TTC549 (cell line): ENCODE results near the gene CTTN.
"Not testable (repeated sequence)": the region's sequence is repeated elsewhere in the genome, so short reads cannot be mapped to it uniquely, and the experiment has no call there.

ENCODE experiments used
- FAIRE-seq: peaks from 2 replicates; lab custom pipeline; 2012; peaks lifted over from hg19 to GRCh38; lab: Jason Lieb, UNC

Gene CTTN

DNA sequence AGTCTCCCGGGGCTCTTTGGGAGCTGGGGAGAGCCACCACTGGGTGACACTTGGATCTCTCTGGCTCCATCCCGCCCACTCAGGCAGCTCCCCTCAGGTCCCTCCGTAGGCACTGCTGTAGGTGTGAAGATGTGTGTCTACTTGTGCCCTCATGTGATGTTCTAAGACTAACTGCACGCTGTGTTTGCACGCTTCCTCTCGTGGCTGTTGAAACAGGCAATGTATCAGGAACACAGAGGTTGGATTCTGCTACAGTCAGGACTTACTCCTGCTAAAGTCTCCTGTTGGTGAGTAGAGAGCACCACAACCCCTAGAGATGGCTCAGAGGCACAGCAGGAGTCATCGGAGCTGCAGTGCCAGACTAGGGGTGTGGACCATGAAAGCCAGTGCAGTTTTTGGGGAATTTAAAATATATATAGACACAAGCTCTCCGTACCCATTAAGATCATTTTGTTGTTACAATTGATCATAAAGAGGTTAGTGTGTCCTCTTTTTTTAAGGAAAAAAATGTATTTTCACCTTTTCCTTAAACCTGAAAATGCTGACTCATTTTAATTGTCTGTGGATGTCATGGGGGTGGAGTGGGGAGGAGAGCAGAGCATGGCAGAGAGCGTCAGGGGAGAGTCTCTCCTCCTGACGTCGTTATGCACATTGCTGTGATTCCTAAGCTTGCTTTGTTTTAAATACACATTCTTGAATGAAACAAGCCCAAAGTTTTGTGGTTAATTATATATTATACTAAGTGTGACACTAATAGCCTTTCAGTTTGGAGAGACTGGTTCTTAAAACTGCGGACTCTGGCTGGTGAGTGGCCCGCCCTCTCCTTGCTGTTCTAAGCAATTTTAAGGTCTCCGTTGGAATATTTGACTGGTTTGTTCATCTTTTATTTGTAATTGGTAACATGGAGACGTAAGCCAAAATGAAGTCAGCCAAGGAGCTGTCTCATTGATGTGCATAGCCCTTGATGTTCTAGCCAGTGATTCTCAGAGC, 16.2 kb upstream of the CTTN start:
- FAIRE-seq: no peak

DNA sequence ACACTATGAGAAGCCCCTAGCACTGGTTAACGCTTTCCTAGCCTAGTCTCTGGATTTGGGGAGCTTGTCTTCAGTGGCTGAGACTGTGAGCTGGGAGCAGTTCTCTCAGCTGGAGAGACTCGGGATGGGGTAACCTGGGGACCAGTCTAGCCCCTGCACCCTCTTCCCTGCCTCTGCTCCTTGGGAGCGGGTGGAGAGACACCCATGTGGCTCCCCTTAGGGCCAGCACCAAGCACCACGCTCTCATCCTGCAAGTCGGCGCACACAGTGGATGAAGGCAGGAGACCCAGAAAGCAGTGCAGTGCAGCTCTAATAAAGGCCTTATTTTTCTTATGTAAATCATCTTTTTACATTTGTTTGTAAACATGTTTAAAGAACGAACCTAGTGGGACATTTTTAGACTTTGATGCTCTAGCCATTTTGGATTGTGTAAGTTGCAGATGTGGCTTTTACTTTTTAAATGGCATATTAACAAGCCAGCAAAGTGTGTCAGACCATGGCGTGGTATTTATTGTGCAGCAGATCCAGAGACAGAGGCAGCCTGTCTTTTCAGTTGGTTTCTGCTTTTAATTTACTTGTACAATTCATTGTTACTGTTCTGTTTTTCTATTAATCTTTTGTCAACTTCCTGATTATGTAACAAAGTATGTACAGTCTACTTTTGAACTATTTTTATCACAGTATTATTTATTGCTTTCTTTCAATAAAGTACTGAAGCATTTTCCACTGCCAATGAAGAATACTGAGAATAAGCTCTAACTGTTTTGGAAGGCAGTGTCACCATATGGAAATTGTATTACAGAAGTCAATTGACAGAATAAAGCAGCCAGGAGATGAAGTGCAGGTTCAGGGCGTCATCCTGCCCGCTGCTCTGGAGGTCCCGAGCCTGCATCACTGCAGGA, 14.4 kb upstream of the CTTN start:
- no peak for FAIRE-seq

DNA sequence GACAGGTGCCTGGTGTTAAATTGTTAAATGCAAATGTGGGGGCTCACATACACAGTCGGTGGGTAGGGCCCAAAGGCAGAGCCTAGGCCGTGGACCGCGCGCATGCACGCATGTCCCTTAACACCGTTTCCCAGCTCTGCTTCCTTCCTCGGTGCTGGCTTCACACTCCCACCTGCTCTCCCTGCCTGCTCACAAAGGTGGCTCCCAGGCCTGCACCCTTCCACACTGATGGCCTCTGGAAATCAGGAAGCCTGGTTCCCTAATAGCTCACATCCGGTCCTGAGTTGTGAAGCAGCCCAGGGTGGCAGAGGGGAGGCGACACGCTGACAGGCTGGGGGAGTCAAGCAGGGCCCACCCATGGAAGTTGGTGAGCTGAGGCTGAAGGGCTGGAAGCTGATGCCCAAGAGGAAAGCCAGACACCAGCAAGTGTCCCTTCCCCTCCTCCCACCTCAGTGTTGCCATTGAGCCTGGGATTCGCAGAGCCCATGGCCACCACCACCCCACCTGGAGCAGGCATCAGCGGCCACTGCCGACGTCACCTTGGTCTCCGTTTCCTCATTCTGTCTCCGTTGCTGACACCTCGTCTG, 13.7 kb upstream of the CTTN start:
- FAIRE-seq: no peak

DNA sequence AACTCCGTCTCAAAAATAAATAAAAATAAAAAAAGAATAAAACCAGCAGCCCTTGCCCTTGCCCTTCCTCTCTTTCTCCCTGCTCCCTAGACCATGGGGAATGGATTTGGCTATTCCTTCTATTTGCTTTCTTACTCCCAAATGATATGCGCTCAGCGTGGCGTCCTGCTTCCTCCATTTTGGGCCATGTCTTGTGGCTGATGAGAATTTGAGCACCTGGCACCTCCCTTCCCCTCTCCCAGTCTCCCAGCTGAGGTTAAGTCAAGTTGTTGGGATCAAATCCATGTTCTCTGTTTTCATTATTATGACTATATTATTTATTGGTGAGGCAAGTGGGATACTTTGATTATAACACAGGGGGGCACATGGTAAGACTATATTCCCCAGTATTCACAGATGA, 10.8 kb upstream of the CTTN start:
- FAIRE-seq: no peak

DNA sequence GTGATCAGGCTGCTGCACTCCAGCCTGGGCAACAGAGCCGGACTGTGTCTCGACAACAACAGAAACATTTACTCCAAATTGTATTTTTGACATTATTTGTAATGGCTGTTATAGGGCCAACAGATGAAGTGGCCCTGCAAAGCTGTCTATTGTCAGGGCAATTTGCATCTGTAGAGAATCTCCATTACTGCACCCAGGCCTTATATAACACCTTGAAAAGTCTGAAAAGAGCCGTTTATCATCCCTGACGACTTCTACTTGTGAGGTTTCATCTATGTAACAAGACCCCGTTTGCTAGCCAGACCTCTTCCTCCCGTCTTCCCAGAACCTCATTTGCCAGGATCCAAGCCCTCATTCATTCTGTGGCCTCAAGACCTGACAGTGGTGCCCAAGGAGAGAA, 9.1 kb upstream of the CTTN start:
- FAIRE-seq: no peak

- not testable (repeated sequence) for FAIRE-seq
Observed at GRCh38 chr11:70390882-70391281, 7.4 kb upstream of the CTTN start.

DNA sequence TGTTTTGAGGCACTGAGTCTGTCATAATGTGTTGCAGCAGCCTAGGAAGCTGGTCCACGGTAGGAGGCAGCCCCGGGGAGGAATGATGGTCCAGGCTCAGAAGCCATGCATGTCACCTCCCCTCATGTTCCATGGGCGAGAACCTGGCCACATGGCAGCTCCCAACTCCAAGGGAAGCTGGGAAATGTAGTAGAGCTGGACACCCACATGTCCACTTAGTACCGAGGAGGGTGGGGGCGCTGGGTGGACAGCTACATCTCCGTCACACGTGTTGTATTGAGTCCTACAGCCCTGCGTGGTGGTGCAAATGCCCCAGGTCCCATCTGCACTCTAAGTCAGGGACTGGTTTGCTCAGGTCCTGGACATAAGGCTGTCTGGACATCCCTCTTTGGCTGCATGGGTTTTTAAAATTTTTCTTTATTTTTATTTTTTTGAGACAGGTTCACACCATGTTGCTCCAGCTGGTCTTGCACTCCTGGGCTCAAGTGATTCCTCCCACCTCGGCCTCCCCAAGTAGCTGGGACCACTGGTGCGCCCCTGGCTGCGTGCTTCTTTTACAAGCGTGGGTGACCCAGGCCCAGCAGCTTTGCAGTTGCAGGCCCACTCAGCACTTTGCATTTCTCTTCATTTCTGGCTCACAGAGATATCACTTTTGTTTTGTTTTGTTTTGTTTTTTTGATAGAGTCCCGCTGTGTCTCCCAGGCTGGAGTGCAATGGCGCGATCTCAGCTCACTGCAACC, 3.9 kb upstream of the CTTN start:
- no peak for FAIRE-seq

- FAIRE-seq: no peak
Observed at GRCh38 chr11:70397336-70397982, 870 bp upstream of the CTTN start.

GRCh38 chr11:70398834-70399680, 728 bp downstream of the CTTN start:
- no peak for FAIRE-seq

- no peak for FAIRE-seq
Observed at GRCh38 chr11:70399681-70400112, 1.4 kb downstream of the CTTN start.

DNA sequence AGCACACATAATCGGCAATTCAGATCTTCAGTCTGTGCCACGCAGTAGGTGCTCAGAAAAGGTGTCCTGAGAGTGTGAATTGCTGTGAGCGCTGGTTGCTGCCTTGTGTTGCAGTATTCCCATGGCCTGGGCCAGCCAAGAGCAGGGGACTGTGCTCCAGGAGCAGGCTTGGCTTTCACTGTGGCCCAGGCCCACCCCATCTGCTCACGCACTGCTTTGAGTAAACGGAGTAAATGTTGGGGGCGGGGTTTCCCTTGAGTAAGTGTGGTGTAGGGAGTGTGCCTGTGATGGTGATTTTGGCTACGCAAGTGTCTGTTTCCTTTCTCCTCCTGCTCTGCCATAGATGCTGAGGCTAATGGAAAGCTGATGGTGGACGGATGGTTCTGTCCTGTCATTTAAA, 2.3 kb downstream of the CTTN start:
- FAIRE-seq: no peak

DNA sequence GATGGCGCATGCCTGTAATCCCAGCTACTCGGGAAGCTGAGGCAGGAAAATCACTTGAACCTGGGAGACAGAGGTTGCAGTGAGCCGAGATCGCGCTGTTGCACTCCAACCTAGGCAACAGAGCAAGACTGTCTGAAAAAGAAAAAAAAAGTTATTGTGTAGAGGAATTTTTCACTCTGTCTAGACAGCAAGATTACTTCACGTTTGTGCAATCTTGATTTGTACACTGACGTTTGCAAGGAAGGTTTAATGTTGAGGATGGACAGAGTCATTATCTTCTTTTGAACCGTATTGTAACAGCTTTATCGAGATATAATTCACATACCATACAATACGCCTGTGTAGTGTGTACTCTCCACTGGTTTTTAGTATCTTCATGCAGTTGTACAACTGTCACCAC, 3.7 kb downstream of the CTTN start:
- FAIRE-seq: no peak

- FAIRE-seq: no peak
Observed at GRCh38 chr11:70402685-70403084, 4.4 kb downstream of the CTTN start.

GRCh38 chr11:70404244-70404643, 5.9 kb downstream of the CTTN start:
- no peak for FAIRE-seq

DNA sequence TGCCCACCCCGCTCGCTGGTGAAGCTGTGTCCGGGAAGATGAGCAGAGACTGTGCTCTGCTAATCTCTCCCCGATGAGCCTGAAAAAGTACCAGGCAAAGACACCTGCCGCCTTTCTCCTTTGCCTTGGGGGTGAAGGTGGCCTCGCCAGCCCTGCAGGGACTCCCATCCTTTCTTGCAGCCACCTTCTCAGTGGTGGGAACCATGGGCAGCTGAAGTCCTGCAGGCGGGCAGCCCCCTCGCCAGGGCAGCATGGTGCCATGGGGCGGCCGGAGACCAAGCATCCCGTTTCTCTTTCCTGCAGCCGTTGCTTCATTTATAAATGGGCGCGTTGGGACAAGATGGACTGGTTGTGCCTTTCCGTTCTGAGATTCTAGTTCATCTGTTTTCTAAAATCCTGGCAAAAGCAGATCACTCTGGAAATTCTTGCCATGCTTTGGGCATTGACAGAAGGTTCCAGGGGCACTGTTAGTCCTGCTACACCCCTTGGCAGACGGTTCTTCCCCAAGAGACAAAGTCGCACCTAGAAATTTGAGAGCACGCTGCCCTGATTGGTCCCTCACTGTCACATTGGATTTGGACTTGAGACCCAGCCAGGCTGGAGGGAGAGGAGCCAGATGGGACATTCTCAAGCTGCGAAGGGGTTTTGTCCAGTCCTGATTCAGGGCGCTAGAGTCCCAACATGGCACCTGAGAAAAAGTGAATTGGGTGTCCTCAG, 7.5 kb downstream of the CTTN start:
- FAIRE-seq: no peak

- FAIRE-seq: no peak
Observed at GRCh38 chr11:70407121-70407520, 8.8 kb downstream of the CTTN start.

DNA sequence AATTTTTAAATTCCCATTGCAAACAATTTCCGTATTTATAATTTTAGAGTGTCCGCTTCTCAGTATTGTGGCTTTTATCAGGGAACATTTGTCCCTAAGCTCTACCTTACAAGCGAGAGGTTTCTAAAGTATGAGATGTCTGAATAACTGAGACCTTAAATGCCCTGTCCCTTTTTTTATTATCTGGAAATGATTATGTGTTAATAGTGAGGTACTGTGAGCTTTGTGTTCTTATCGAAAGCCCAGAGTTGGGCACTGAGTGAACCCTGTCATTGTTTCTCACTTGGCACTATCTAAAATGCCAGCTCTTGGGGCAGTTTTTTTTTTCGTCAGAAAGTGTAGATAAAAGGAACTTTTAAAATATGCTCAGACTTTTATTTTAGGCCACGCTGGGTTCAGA, 9.5 kb downstream of the CTTN start:
- no peak for FAIRE-seq

GRCh38 chr11:70408326-70408725, 10.0 kb downstream of the CTTN start:
- not testable (repeated sequence) for FAIRE-seq

DNA sequence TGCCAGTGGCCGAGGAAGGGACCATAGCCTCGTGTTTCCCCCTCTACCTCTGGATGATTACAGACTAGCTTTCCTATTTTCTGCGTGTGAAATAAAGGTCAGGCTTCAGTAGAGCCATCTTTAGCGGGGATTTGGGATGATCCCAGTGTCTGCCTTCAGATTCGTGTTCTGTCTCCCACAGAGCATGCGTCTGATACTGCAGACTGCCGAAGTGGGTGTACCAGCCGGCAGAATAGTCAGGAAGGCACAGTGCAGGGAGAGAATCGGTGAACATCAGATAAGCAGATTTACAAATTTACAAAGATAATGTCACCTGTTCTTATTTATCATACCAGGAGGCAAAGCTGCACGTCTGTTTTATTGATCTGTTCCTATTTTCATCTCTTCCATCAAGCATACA, 11.1 kb downstream of the CTTN start:
- no peak for FAIRE-seq

DNA sequence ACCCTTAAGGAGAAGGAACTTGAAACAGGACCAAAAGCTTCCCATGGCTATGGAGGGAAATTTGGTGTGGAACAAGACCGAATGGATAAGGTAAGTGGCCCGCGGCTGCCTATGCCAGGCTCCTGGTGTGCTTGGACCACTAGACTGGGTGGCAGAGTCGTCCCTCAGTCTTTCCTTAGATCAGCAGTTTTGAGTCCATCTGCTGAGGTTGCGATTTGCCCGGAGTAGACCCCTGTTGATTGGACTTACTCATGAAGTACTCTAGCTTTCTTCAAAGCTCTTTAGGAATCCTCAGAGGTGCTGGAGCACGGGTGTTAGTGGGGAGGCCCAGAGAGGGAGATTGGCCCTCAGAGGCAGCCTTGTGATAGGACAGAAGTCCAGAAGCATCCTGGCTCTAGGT, 11.5 kb downstream of the CTTN start:
- no peak for FAIRE-seq
